Caco-2 (cell line): Measurements from ENCODE around the gene OR12D2. TPM values are rescaled to one million over a fixed set of nuclear protein-coding genes. Genes with fewer than 3 reads are reported as not detected.

Experiments used
- BruUV-seq: library from RNA; stranded (reverse); fragments of 400-500 nt; replicated peaks from 2 replicates; lab custom pipeline; 2021; lab: Mats Ljungman, UMichigan
- CTCF ChIA-PET: fragments of 300-600 bp; sonication (Branson Sonifier 250); formaldehyde crosslinking; loops from one replicate; lab custom pipeline; 2022; ENCODE audit warnings: antibody characterized with exemption; lab: Charles Lee
- POLR2A ChIA-PET: fragments of 300-600 bp; sonication (Branson Sonifier 250); formaldehyde crosslinking; loops from one replicate; lab custom pipeline; 2022; ENCODE audit warnings: antibody characterized with exemption; lab: Charles Lee
- DNase-seq, 2 experiments: peaks; one replicate each; pipeline versions ENCODE4 v3.0.0 to v3.0.0-alpha.2; 2020 to 2022
- H3K27me3 ChIP-seq: replicated peaks from 2 replicates; pipeline ENCODE4 v1.6.0; 2011; ENCODE audit warnings: low read length; ENCODE audit not compliant: control insufficient read depth, insufficient read depth
- H3K36me3 ChIP-seq: 2 replicates; pipeline ENCODE4 v1.5.1; 2011; ENCODE audit warnings: low read length; ENCODE audit not compliant: control insufficient read depth, insufficient read depth
- H3K4me1 ChIP-seq: fragments of 250-450 bp; sonication (Bioruptor Pico); 2 replicates; pipeline ENCODE4 v1.5.1; 2020; ENCODE audit warnings: mild to moderate bottlenecking
- H3K4me3 ChIP-seq: 2 replicates; pipeline ENCODE4 v1.5.1; 2011; ENCODE audit warnings: low read depth, mild to moderate bottlenecking, control low read depth, low read length
- H3K9me3 ChIP-seq: fragments of 250-450 bp; sonication (Bioruptor Pico); 2 replicates; pipeline ENCODE4 v1.5.1; 2020; ENCODE audit warnings: mild to moderate bottlenecking, moderate library complexity
- H3K27ac Mint-ChIP-seq: one replicate; pipeline ENCODE4 v1.8.0; 2022; ENCODE audit warnings: mixed read lengths; ENCODE audit not compliant: unreplicated experiment
- H3K27me3 Mint-ChIP-seq: one replicate; pipeline ENCODE4 v1.8.0; 2022; ENCODE audit warnings: mixed read lengths; ENCODE audit not compliant: insufficient read depth, unreplicated experiment
- H3K36me3 Mint-ChIP-seq: one replicate; pipeline ENCODE4 v1.8.0; 2022; ENCODE audit warnings: mild to moderate bottlenecking, mixed read lengths; ENCODE audit not compliant: insufficient read depth, unreplicated experiment
- H3K4me1 Mint-ChIP-seq: one replicate; pipeline ENCODE4 v1.8.0; 2022; ENCODE audit warnings: low read depth, mixed read lengths; ENCODE audit not compliant: unreplicated experiment
- H3K4me3 Mint-ChIP-seq: one replicate; pipeline ENCODE4 v1.8.0; 2022; ENCODE audit warnings: mild to moderate bottlenecking, moderate library complexity, mixed read lengths; ENCODE audit not compliant: unreplicated experiment
- H3K9me3 Mint-ChIP-seq: one replicate; pipeline ENCODE4 v1.8.0; 2022; ENCODE audit warnings: mixed read lengths; ENCODE audit not compliant: unreplicated experiment
- CTCF ChIP-seq, 2 experiments: fragments of 200-600 bp in 1 of 2; IDR thresholded peaks; 1 replicate in 1 of 2; 2 replicates in 1 of 2; pipeline versions ENCODE4 v1.5.1 to v1.8.0; 2011 to 2022; ENCODE audit warnings: antibody characterized with exemption in 1 of 2, control low read depth in 1 of 2, inconsistent platforms in 1 of 2, low read depth in 1 of 2, low read length in 1 of 2, mild to moderate bottlenecking in 1 of 2, moderate library complexity in 1 of 2; ENCODE audit not compliant: insufficient read depth in 1 of 2, severe bottlenecking in 1 of 2, unreplicated experiment in 1 of 2
- intact Hi-C: fragments of 100-400 bp; cut with micrococcal nuclease; formaldehyde crosslinking; loops from one replicate; pipeline ENCODE4 v1.10.0; 2022; ENCODE audit not compliant: unreplicated experiment
- total RNA-seq: library from RNA; stranded (reverse); gene quantifications from 2 replicates; pipeline ENCODE4 v1.2.3, GENCODE V29; 2022

Gene OR12D2
- total RNA-seq, 1 experiment from 2014 or later: not detected

GRCh38 chr6:29376003-29376402 is 19.4 kb upstream of the OR12D2 start:
- Mint-ChIP-seq H3K27ac (no peak overlapping the region), H3K36me3 (no peaks in the 10 kb centered on the region), H3K9me3 (no peaks in the 10 kb centered on the region), H3K4me3 (no peak overlapping the region), H3K4me1 (no peaks in the 10 kb centered on the region), H3K27me3 (peaks cover 5% of the 10 kb centered on the region)
- no peak overlapping the region for H3K4me3 ChIP-seq
- H3K27me3 ChIP-seq: no peaks in the 10 kb centered on the region
- POLR2A ChIA-PET: no interaction called here
- H3K36me3 ChIP-seq: no peaks in the 10 kb centered on the region
- CTCF ChIA-PET: no interaction called here
- intact Hi-C loops: no loop called here
- no peak for DNase-seq
- H3K9me3 ChIP-seq: no peaks in the 10 kb centered on the region; the same call in 1 of the 2 replicates
- BruUV-seq: no TSS peak
- no peaks in the 10 kb centered on the region for H3K4me1 ChIP-seq
- no peak for TF ChIP-seq CTCF (IDR thresholded peaks at IDR 0.05; ENCODE audit: insufficient read depth in 1 of 2, low read depth in 1 of 2, low read length in 1 of 2, severe bottlenecking in 1 of 2, unreplicated experiment in 1 of 2)

GRCh38 chr6:29388533-29388932 is 6.9 kb upstream of the OR12D2 start:
- Mint-ChIP-seq H3K27me3 (peaks cover 14% of the 10 kb centered on the region), H3K9me3 (no peaks in the 10 kb centered on the region), H3K4me3 (no peak overlapping the region), H3K27ac (no peak overlapping the region), H3K4me1 (no peaks in the 10 kb centered on the region), H3K36me3 (no peaks in the 10 kb centered on the region)
- BruUV-seq: no TSS peak
- Histone ChIP-seq H3K9me3 (no peaks in the 10 kb centered on the region), H3K4me1 (no peaks in the 10 kb centered on the region), H3K36me3 (no peaks in the 10 kb centered on the region), H3K4me3 (no peak overlapping the region), H3K27me3 (no peaks in the 10 kb centered on the region)
- CTCF ChIA-PET: interaction anchor here (0.6 kb wide), 1 partner anchor 18 kb away, joined by 3 read pairs; no protein-coding TSS in a partner anchor
- intact Hi-C loops: no loop called here
- no peak for TF ChIP-seq CTCF (IDR thresholded peaks at IDR 0.05; ENCODE audit: insufficient read depth in 1 of 2, low read depth in 1 of 2, low read length in 1 of 2, severe bottlenecking in 1 of 2, unreplicated experiment in 1 of 2)
- POLR2A ChIA-PET: no interaction called here
- no peak for DNase-seq

GRCh38 chr6:29399525-29399924 is 4.1 kb downstream of the OR12D2 start:
- Mint-ChIP-seq H3K9me3 (no peaks in the 10 kb centered on the region), H3K36me3 (no peaks in the 10 kb centered on the region), H3K27me3 (peaks cover 19% of the 10 kb centered on the region), H3K4me1 (no peaks in the 10 kb centered on the region), H3K27ac (no peak overlapping the region), H3K4me3 (no peak overlapping the region)
- DNase-seq: no peak
- no peak for TF ChIP-seq CTCF (IDR thresholded peaks at IDR 0.05; ENCODE audit: insufficient read depth in 1 of 2, low read depth in 1 of 2, low read length in 1 of 2, severe bottlenecking in 1 of 2, unreplicated experiment in 1 of 2)
- POLR2A ChIA-PET: no interaction called here
- no peak overlapping the region for H3K4me3 ChIP-seq
- H3K4me1 ChIP-seq: no peaks in the 10 kb centered on the region
- CTCF ChIA-PET: no interaction called here
- no peaks in the 10 kb centered on the region for H3K27me3 ChIP-seq
- no peaks in the 10 kb centered on the region for H3K9me3 ChIP-seq
- no peaks in the 10 kb centered on the region for H3K36me3 ChIP-seq
- BruUV-seq: no TSS peak
- intact Hi-C loops: no loop called here
